A549 (cell line): ENCODE data around the gene SHISA6. TPM values are rescaled to one million over a fixed set of nuclear protein-coding genes. Genes with fewer than 3 reads are reported as not detected.

Experiments used
- ATAC-seq, 2 experiments: fragments of 200-7000 bp in 1 of 2; fragments of >200 bp in 1 of 2; cut with Nextera tagmentation in 1 of 2; cut with Tn5 transposase in 1 of 2; 3 replicates each; pipeline versions ENCODE4 v1.8.0 to v1.9.1; 2018 to 2020; ENCODE audit warnings: mild to moderate bottlenecking in 1 of 2, moderate library complexity in 1 of 2
- CTCF ChIA-PET: fragments of 300-600 bp; sonication (Branson Sonifier 250); formaldehyde crosslinking; extraction: SDS; loops from one replicate; lab custom pipeline; 2021; ENCODE audit warnings: antibody characterized with exemption, inconsistent platforms; lab: Yijun Ruan, JAX
- POLR2A ChIA-PET: fragments of 350-600 bp; formaldehyde crosslinking; extraction: SDS; loops from one replicate; lab custom pipeline; 2021; ENCODE audit warnings: antibody characterized with exemption, inconsistent platforms; lab: Yijun Ruan, JAX
- DNase-seq, 2 experiments: peaks; one replicate each; pipeline versions ENCODE4 v3.0.0 to v3.0.0-alpha.2; 2011 to 2016; ENCODE audit warnings: low read depth in 1 of 2, low spot score in 1 of 2
- FAIRE-seq: peaks from 2 replicates; lab custom pipeline; 2011; peaks lifted over from hg19 to GRCh38; lab: Jason Lieb, UNC
- H3K27ac ChIP-seq, 2 experiments: fragments of >200 bp; sonication (Bioruptor Twin); formaldehyde crosslinking; 3 replicates each; pipeline ENCODE4 v1.5.1; 2016 to 2017
- H3K4me1 ChIP-seq: fragments of >200 bp; sonication (Bioruptor Twin); formaldehyde crosslinking; 3 replicates; pipeline ENCODE4 v1.6.1; 2016
- H3K4me2 ChIP-seq: fragments of >200 bp; sonication (Bioruptor Twin); formaldehyde crosslinking; 3 replicates; pipeline ENCODE4 v1.6.1; 2016
- H3K4me3 ChIP-seq: fragments of >200 bp; sonication (Bioruptor Twin); formaldehyde crosslinking; 3 replicates; pipeline ENCODE4 v1.5.1; 2016
- H3K9me3 ChIP-seq: fragments of >200 bp; sonication (Bioruptor Twin); formaldehyde crosslinking; 3 replicates; pipeline ENCODE4 v1.6.1; 2016
- BHLHE40 ChIP-seq: IDR thresholded peaks from 2 replicates; pipeline ENCODE4 v1.6.1; 2012; ENCODE audit warnings: low read depth, low read length, inconsistent platforms
- CEBPB ChIP-seq, 2 experiments: fragments of >200 bp in 1 of 2; sonication (Bioruptor Twin) in 1 of 2; formaldehyde crosslinking in 1 of 2; IDR thresholded peaks; 2 replicates each; pipeline ENCODE4 v1.6.1; 2012 to 2016
- CHD2 ChIP-seq: fragments of 150-350 bp; IDR thresholded peaks from 2 replicates; pipeline ENCODE4 v1.6.1; 2014; ENCODE audit warnings: low read length; ENCODE audit not compliant: partially characterized antibody
- CHD4 ChIP-seq: fragments of 200-600 bp; sonication (generic); IDR thresholded peaks from 2 replicates; pipeline ENCODE4 v1.6.1; 2016; ENCODE audit warnings: antibody characterized with exemption, mild to moderate bottlenecking, borderline replicate concordance
- ESRRA ChIP-seq: fragments of 150-350 bp; IDR thresholded peaks from 2 replicates; pipeline ENCODE4 v1.6.1; 2014; ENCODE audit warnings: mild to moderate bottlenecking, low read length, borderline replicate concordance
- HOXB5 ChIP-seq: fragments of 250-450 bp; sonication (Bioruptor Pico); IDR thresholded peaks from 2 replicates; pipeline ENCODE4 v1.5.0; 2020; ENCODE audit warnings: mild to moderate bottlenecking, moderate library complexity
- JUN ChIP-seq, 2 experiments: fragments of >200 bp; sonication (Bioruptor Twin); formaldehyde crosslinking; IDR thresholded peaks; 2 replicates in 1 of 2; 3 replicates in 1 of 2; pipeline ENCODE4 v1.6.1; 2016 to 2017
- KDM1A ChIP-seq: fragments of 200-600 bp; sonication (generic); IDR thresholded peaks from 2 replicates; pipeline ENCODE4 v1.6.1; 2016; ENCODE audit warnings: low read depth, mild to moderate bottlenecking
- NPAS2 ChIP-seq: fragments of 250-450 bp; sonication (Bioruptor Pico); IDR thresholded peaks from 2 replicates; pipeline ENCODE4 v1.8.0; 2022; ENCODE audit warnings: mild to moderate bottlenecking, moderate library complexity, borderline replicate concordance
- PHF8 ChIP-seq: fragments of 200-600 bp; sonication (generic); IDR thresholded peaks from 2 replicates; pipeline ENCODE4 v1.6.1; 2016; ENCODE audit warnings: low read depth, mild to moderate bottlenecking, antibody characterized with exemption, moderate library complexity, borderline replicate concordance
- POLR2A ChIP-seq: IDR thresholded peaks from 2 replicates; pipeline ENCODE4 v1.6.1; 2012; ENCODE audit warnings: mild to moderate bottlenecking, low read length
- RARB ChIP-seq: fragments of 250-450 bp; sonication (Bioruptor Pico); IDR thresholded peaks from 2 replicates; pipeline ENCODE4 v1.8.0; 2021; ENCODE audit warnings: mild to moderate bottlenecking, moderate library complexity
- RCOR1 ChIP-seq: fragments of 150-350 bp; IDR thresholded peaks from 2 replicates; pipeline ENCODE4 v1.6.1; 2014; ENCODE audit warnings: antibody characterized with exemption, low read length, low read depth
- TP53 ChIP-seq: fragments of 250-450 bp; sonication (Bioruptor Pico); IDR thresholded peaks from 2 replicates; pipeline ENCODE4 v1.5.0; 2021; ENCODE audit warnings: mild to moderate bottlenecking, moderate library complexity
- ZC3H11A ChIP-seq: fragments of 450-650 bp; IDR thresholded peaks from 2 replicates; pipeline ENCODE4 v1.6.1; 2014; ENCODE audit warnings: antibody characterized with exemption, mild to moderate bottlenecking
- ZFP36 ChIP-seq: fragments of 450-650 bp; IDR thresholded peaks from 2 replicates; pipeline ENCODE4 v1.6.1; 2014; ENCODE audit warnings: borderline replicate concordance; ENCODE audit not compliant: partially characterized antibody
- ZNF302 ChIP-seq: fragments of 250-450 bp; sonication (Bioruptor Pico); IDR thresholded peaks from 2 replicates; pipeline ENCODE4 v1.9.0; 2021; ENCODE audit warnings: inconsistent platforms, mild to moderate bottlenecking, moderate library complexity
- WGBS: methylation state at CpG from one replicate; pipeline ENCODE4 v1.1.6; 2017; ENCODE audit errors: missing lambda C conversion rate; 5-methylcytosine and 5-hydroxymethylcytosine counted together
- polyA plus RNA-seq, 4 experiments: library from polyadenylated mRNA; depleted of rRNA in 3 of 4; stranded (reverse); fragments of >200 nt; fragmentation: RNase III in 1 of 4; extraction: RNeasy Plus Mini Kit Qiagen cat#74134 plus additional on column Dnase treatment in 1 of 4; gene quantifications; 2 replicates in 3 of 4; 3 replicates in 1 of 4; pipeline ENCODE4 v1.2.3, GENCODE V29; 2011 to 2017
- TF ChIP-seq, protein P1 (sequence below): fragments of >200 bp; sonication (Bioruptor Twin); formaldehyde crosslinking; IDR thresholded peaks from 3 replicates; pipeline ENCODE4 v1.6.1; 2016
- TF ChIP-seq, protein P2 (sequence below): fragments of 200-600 bp; sonication (generic); IDR thresholded peaks from 2 replicates; pipeline ENCODE4 v1.6.1; 2016; ENCODE audit warnings: antibody characterized with exemption, mild to moderate bottlenecking, moderate library complexity
- TF ChIP-seq, protein P3 (sequence below): fragments of 250-450 bp; sonication (Bioruptor Pico); IDR thresholded peaks from 2 replicates; pipeline ENCODE4 v1.5.0; 2021; ENCODE audit warnings: mild to moderate bottlenecking, moderate library complexity, borderline replicate concordance
- TF ChIP-seq, protein P4 (sequence below): fragments of 450-650 bp; IDR thresholded peaks from 2 replicates; pipeline ENCODE4 v1.6.1; 2014; ENCODE audit warnings: antibody characterized with exemption

Gene SHISA6
- polyA plus RNA-seq, 2 of the 4 experiments (the other 2 are of a cell fraction) = not detected

DNA sequence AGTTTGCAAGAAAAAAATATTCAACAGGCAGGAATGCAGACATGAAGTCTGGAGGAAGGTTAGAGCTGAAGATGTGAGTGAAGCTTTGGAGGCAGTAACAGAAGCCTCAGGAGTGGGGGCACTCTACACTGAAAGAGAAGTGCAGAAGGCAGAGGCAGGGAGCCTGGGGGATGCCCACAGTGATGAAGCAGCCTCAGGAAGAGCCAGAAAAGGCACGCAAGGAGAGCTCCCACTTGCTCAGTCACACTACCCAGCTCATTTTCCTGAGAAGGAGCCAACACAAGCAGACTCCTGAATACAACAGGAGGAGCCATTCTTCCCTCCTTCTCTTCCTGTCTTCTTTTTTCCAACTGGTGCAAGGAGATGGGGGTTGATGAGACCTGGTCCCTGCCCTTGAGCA, 312.1 kb downstream of the SHISA6 start:
- no peak overlapping the region for H3K4me3 ChIP-seq
- 0% methylated on average over 1 of the region's 1 CpG for WGBS
- POLR2A ChIA-PET = no interaction called here

DNA sequence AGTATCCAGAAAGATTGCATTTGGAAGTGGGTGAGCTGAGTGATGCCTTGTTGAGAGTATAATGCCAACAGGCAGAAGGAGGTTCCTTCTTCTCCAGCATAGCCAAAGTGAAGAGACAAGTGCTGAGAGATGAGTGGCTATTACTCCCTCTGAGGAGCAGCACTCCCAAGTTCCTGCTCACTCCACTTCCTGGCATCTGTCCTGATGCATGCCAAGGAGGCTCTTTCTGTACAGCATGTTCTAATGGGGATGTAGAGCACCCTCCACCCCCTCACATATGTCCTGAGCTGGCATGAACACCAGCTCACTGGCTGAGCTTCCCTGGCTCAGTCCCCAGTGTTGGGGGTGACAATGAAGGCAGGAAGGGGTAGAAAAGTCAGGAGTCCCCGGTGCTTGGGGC, 313.0 kb downstream of the SHISA6 start:
- CTCF ChIA-PET = interaction anchor here (0.9 to 1.5 kb wide), 3 partner anchors 8 to 256 kb away, joined by 3 to 4 read pairs (median 3); no protein-coding TSS in a partner anchor
- H3K27ac ChIP-seq = no peak overlapping the region
- ATAC-seq (no peak), DNase-seq (no peak), FAIRE-seq (no peak)
- no peaks in the 10 kb centered on the region for H3K4me1 ChIP-seq
- POLR2A ChIA-PET = no interaction called here
- 0% methylated on average over 1 of the region's 1 CpG for WGBS
- H3K4me2 ChIP-seq = no peak overlapping the region
- H3K9me3 ChIP-seq = no peaks in the 10 kb centered on the region
- H3K4me3 ChIP-seq = no peak overlapping the region
- TF ChIP-seq ZNF302 (CRISPR knock-in tag) = no peak
- TF ChIP-seq POLR2A = no peak
- no peak for TF ChIP-seq KDM1A
- TF ChIP-seq CEBPB (IDR thresholded peaks at IDR 0.05) = no peak
- no peak for TF ChIP-seq CHD2
- no peak for TF ChIP-seq BHLHE40
- TF ChIP-seq, protein P1, sequence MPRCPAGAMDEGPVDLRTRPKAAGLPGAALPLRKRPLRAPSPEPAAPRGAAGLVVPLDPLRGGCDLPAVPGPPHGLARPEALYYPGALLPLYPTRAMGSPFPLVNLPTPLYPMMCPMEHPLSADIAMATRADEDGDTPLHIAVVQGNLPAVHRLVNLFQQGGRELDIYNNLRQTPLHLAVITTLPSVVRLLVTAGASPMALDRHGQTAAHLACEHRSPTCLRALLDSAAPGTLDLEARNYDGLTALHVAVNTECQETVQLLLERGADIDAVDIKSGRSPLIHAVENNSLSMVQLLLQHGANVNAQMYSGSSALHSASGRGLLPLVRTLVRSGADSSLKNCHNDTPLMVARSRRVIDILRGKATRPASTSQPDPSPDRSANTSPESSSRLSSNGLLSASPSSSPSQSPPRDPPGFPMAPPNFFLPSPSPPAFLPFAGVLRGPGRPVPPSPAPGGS = no peak
- no peak for TF ChIP-seq PHF8
- TF ChIP-seq HOXB5 = no peak
- no peak for TF ChIP-seq JUN (IDR thresholded peaks at IDR 0.05)
- TF ChIP-seq RARB = no peak
- TF ChIP-seq, all 56 proteins: peak for 0

More for the DNA sequence above, 312.1 kb downstream of the SHISA6 start:
- no peak for ATAC-seq
- TF ChIP-seq CEBPB (IDR thresholded peaks at IDR 0.05) (no peak), ZNF302 (CRISPR knock-in tag) (no peak), TP53 (no peak), CHD4 (no peak), RCOR1 (no peak), ZFP36 (no peak), ESRRA (no peak), ZC3H11A (no peak), NPAS2 (no peak)
- TF ChIP-seq, protein P2, sequence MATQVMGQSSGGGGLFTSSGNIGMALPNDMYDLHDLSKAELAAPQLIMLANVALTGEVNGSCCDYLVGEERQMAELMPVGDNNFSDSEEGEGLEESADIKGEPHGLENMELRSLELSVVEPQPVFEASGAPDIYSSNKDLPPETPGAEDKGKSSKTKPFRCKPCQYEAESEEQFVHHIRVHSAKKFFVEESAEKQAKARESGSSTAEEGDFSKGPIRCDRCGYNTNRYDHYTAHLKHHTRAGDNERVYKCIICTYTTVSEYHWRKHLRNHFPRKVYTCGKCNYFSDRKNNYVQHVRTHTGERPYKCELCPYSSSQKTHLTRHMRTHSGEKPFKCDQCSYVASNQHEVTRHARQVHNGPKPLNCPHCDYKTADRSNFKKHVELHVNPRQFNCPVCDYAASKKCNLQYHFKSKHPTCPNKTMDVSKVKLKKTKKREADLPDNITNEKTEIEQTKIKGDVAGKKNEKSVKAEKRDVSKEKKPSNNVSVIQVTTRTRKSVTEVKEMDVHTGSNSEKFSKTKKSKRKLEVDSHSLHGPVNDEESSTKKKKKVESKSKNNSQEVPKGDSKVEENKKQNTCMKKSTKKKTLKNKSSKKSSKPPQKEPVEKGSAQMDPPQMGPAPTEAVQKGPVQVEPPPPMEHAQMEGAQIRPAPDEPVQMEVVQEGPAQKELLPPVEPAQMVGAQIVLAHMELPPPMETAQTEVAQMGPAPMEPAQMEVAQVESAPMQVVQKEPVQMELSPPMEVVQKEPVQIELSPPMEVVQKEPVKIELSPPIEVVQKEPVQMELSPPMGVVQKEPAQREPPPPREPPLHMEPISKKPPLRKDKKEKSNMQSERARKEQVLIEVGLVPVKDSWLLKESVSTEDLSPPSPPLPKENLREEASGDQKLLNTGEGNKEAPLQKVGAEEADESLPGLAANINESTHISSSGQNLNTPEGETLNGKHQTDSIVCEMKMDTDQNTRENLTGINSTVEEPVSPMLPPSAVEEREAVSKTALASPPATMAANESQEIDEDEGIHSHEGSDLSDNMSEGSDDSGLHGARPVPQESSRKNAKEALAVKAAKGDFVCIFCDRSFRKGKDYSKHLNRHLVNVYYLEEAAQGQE = no peak
- TF ChIP-seq, protein P3, sequence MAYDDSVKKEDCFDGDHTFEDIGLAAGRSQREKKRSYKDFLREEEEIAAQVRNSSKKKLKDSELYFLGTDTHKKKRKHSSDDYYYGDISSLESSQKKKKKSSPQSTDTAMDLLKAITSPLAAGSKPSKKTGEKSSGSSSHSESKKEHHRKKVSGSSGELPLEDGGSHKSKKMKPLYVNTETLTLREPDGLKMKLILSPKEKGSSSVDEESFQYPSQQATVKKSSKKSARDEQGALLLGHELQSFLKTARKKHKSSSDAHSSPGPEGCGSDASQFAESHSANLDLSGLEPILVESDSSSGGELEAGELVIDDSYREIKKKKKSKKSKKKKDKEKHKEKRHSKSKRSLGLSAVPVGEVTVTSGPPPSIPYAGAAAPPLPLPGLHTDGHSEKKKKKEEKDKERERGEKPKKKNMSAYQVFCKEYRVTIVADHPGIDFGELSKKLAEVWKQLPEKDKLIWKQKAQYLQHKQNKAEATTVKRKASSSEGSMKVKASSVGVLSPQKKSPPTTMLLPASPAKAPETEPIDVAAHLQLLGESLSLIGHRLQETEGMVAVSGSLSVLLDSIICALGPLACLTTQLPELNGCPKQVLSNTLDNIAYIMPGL (CRISPR knock-in tag) = no peak
- TF ChIP-seq, protein P4, sequence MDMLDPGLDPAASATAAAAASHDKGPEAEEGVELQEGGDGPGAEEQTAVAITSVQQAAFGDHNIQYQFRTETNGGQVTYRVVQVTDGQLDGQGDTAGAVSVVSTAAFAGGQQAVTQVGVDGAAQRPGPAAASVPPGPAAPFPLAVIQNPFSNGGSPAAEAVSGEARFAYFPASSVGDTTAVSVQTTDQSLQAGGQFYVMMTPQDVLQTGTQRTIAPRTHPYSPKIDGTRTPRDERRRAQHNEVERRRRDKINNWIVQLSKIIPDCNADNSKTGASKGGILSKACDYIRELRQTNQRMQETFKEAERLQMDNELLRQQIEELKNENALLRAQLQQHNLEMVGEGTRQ = no peak
- CTCF ChIA-PET = interaction anchor here (1.4 kb wide), 1 partner anchor 9 kb away, joined by 3 read pairs; no protein-coding TSS in a partner anchor
- FAIRE-seq = no peak
- Histone ChIP-seq H3K27ac (no peak overlapping the region), H3K4me1 (no peaks in the 10 kb centered on the region), H3K4me2 (no peak overlapping the region), H3K9me3 (no peaks in the 10 kb centered on the region)
- no peak for DNase-seq
